Renal pelvis (tissue), 4 donors: ENCODE measurements around the gene DBN1. TPM values are rescaled to one million over a fixed set of nuclear protein-coding genes. Genes with fewer than 3 reads are reported as not detected.
A peak's percentile ranks its signal among the peaks of the same experiment; 100 is the strongest.

Experiments
- DNase-seq: peaks from one replicate; pipeline ENCODE4 v3.0.0-alpha.2; 2013
- polyA plus RNA-seq, 3 donors: library from polyadenylated mRNA; unstranded; fragments of 120-200 nt; gene quantifications; one replicate each; pipeline ENCODE4 v1.2.1, GENCODE V29; 2013; ENCODE audit not compliant: insufficient read length in 3 of 3

DBN1 gene
- polyA plus RNA-seq, 3 donors, result 198 to 243 (median 217) TPM

DNA sequence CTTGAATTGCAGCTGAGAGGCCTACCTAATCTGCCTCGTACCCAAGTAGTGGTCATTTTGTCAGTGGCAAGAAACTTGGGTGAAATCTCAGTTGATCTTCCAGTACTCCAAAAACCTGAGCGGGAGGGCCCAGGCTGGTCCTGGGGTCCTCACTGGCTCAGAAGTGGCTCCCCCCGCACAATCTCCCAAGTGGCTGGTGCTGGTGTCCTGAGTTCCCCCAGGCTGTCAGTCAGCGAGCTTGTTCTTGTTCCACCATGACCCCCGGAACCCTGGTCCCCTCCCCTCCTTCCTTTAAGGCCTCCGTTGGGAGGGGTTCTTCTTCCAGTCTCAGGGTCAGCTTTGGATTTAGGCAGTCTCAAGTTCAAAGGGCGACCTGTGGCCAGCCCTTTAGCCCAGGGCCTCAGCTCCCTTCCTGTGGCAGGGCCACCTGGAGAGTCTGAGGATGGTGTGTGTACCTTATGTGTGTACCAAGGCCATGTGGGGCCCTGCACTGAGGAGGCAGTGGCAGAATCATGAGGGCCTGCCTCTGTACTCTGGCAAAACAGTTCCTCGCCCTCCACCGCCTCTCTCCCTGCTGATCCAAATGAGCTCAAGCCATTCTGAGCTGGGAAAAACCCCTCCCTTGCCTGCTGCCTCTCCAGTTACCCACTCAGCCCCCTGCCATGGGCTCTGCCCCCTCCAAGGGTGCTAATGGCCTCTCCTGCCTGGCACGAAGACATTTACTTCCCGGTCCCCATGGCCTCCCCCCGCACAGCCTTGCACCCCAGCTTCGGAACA lies 4.5 kb upstream of the DBN1 start:
- no peak for DNase-seq

DNA sequence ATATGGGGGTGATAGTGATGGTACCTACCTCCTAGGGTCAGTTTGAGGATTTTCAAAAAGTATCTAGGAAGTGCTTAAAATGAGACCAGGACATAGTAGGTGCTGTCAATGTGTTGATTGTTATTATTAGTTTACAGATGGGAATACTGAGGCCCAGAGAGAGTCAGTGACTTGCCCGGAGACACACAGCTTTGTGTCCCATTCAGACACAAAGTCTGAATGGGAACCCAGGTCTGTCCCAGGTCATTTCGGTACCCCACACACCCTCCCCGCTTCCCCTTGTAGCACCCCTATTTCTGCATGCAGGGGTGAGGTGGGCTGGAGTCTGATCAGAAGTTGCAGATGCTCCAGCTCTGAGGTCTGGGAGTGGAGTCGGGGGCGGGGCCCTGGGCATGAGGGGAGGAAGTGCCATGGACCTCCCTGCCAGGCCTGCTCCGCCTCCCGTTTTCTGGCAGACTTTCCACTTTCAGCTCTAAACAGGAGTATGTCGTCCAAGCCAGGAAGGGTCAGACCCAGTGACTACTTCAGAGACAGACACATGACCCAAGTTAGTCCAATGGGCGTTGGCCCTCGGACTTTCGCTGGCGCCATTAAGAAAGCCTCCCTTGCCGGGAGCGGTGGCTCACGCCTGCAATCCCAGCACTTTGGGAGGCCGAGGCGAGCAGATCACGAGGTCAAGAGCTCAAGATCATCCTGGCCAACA lies 3.2 kb upstream of the DBN1 start:
- no peak for DNase-seq

DNA sequence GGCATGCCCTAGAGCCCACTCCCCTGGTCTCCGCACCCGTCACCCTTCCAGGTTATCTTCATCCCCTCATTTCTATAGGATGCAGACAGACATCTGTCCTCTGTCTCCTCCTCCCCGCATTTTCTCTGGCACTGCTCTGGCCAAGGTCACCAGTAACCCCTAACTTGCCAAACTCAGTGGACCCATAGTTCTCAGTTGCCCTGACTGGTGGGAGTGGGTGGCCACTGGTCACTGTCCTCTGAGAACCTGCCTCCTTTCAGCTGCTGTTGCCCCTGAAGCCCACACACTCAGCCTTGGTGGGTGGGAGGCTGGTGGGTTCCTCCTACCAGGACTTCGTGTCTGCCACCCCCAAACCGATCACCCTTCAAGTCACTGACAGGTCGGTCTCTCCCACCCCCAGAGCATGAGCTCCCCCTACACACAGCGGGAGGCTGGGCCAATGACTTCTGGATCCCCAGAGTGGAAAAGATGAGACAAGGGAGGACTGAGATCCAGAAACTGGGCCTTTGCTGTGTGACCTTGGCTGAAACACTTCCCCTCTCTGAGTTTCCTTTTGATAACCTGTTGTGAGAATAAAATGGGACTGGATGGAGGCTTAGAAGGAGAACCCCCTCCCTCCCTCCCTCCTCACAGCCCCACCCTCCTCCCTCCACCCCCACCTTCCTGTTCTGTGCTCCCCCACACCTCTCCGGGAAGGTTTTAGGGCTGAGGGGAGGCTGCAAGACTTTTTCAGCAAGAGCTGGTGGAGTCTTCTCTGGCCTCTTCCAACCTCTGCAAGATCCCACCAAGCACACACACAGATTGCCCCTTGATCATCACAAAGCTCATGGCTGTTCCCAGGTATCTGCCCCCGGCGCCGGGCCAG lies 2.4 kb upstream of the DBN1 start:
- no peak for DNase-seq

- DNase-seq, result no peak
These were observed 1.6 kb upstream of the DBN1 start for GRCh38 chr5:177474846-177475562.

GRCh38 chr5:177474002-177474476 lies 605 bp upstream of the DBN1 start:
- DNase-seq, result no peak

DNA sequence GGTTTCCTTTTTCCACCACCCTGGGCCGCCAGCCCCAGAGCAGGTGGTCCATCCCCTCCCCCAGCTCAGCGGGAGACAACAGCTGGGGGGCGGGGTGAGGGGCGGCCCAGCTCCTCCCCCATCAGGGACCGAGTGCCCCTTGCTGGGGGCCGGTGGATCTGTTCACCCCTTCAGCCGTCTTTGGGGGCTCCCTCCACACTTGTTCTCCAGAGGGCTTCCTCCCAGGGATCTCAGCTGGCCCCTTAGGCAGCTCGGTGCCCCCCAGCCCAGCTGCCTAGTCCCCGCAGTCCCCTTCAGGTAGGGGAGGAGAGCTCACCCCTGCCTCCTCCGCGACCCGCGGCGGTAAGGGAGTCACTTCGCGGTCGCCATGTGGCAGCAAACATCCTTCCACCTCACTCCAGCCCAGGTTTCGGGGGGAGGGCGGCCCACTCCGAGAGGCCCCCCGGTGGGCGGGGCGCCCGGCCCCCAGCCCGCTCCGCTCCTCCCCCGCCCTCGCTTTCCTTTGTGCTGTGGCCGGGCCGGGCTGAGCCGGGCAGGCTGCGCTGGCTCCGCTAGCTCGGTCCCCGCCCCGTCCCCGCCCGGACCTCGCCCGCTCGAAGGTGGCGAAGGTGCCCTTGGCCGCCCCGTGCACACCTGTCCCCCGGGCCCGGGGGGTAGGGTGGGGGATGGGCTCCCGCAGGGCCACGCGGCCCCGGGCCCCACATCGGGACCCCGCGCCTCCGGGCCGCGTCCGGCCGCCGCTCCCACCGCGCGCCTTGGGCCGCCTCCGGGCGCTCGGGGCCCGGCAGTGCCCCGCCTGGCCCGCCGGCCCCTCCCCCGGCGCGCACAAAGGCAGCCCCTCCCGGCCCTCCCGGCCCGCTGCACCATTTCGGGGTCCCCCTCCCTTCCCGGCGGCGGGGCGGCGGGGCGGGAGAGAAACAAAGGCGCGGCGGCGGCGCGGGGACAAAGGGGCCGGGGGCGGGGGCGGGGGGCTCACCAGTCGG lies 683 bp downstream of the DBN1 start:
- peak; percentile 64 for DNase-seq

GRCh38 chr5:177471610-177472356 lies 1.7 kb downstream of the DBN1 start:
- no peak for DNase-seq

DNA sequence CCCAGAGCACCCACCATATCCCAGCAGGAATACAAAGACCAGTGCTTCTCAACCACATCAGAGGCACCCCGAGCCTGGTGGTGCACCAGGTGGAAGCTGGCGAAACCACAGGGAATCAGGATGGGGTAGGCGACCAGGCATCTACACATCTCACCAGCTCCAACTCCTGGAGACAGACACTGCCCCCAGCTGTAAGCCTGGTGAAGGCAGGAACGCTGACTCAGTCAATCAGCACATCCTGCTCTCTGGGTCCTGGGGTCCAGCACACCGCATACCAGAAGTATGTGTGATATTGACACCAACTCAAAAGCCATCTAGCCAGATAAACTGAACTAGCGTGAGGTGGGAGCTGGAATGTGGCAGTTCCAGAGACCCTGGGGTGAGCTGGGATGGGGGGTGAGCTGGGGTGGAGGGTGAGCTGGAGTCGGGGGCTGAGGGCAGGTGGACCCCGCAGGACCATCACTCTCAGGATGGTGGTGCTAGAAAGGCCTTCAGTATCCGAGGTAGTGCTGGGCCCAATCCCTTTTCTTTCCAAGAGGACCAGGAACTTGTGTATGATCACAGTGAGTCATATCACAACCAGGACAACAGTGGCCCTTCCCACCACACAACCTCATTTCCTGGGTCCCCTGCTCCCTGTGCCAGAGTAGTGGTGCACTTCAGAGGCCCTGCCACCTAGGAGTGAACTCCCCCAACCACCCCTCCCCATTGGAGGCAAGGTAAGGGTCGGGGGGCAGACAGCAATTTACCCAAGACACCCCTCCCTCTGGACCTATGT lies 2.5 kb downstream of the DBN1 start:
- DNase-seq, result no peak

- DNase-seq, result no peak
These were observed 3.5 kb downstream of the DBN1 start for GRCh38 chr5:177469750-177470525.

GRCh38 chr5:177468685-177469628 lies 4.5 kb downstream of the DBN1 start:
- no peak for DNase-seq

DNA sequence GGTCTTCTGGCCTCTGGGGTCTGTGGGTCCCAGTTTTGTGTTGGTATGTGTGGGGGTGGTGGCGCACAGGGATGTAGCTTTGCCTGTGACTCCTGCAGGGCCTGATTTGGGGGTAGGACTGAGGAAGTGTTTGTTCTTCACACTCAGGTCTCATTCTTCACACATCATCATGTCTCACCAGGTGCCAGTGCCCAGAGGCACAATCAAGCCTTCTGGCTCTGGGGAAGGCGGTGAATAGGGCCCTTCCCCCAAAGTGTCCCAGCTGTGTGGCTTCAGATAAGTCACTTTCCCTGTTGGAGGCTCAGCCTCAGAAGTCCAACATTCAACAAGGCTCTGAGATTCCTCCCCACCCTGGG lies 5.1 kb downstream of the DBN1 start:
- no peak for DNase-seq

- DNase-seq, result no peak
These were observed 6.0 kb downstream of the DBN1 start for GRCh38 chr5:177467436-177467835.

DNA sequence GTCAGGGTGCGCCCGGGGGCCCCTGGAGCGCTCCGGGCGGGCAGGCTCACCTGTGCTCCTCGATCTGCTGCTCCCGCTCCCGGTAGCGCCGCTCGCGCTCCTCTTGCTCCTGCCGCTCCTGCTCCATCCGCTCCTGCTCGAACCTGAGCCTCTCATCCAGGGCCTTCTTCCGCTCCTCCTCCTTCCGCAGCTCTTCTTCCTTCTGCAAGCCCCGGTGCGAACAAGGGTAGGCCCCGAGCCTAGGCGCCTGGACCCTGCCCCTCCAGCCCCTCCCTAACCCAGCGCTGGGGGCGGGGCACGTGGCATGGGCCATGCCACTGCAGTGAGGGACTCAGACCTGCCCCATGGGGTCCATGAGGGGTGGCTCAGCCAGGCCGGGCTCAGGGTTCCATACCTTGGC lies 6.6 kb downstream of the DBN1 start:
- DNase-seq, result no peak

GRCh38 chr5:177465044-177465443 lies 8.4 kb downstream of the DBN1 start:
- DNase-seq, result no peak

GRCh38 chr5:177462021-177462670 lies 11.3 kb downstream of the DBN1 start:
- no peak for DNase-seq
